Measurements from ENCODE around the gene STARD5.

STARD5 gene

DNA sequence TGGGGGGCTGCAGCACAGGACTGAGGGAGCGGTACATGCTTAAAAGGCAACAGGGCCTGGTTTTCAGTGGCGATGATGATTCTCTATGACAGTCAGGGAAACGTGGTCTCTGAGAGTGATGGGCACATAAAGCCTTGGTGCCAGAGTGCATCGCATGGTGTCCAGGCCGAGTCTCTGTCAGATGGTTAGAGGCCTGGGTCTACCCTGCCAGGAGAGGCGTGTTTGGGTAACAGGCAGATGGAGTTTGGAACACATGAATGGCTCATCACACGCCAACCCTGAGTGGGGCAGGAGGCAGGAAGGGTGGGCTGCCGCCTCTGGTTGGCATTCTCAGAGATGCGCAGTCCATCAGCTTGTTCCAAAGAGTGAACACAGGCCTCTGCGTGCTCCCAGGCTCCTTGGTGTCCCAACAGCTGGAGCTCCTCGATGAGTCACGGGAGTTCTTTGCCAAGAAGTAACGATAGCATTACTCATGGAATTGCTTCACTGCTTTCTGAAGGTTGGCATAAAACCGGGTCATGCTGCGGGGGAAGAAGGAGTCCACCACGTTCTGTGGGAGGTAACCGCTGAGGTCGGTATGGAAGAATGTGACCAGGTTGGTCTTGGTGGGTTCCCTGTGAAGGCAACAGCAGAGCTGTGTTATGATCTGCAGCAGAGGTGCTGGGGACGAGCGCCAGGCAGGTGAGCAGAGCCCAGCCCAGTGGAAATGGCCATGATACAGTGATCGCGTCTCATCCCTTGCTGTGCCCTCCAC is 11.0 kb downstream of the STARD5 start:
- no peak for FAIRE-seq
- DNase-seq (ENCODE audit: insufficient read length, low spot score) = no peak

DNA sequence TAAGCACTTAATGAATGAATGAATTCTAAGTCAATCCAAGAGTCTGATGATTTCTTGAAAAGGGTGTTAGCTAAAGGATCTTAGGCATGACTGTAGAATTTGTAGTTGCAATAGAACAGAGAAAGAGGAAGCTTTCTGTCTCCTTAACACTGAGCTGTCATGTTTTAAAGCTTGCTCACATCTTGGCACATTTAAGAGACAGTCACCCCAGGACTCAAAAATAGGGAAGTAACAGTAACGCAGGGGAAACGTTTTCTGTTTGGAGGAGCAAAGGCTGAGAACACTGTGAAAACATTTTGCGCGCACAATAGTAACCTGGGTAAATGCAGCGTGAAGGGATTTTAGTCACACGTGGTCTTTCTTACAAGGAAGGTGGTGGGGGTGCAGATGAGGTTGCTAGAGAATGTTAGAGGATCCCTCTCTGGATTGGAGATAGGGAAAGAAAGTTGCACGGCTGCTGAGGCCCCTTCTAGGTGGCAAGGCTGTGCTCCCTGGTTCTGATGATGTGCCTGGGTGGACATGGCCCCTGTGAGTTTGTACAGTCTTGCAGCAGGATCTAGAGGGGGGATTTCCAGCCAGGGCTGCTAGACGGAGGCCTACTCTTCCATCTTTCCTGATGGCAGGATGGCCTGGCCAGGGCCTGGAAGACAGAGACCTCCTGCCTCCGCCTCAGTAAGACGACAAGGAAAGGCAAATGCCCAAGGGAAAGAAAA is 12.0 kb downstream of the STARD5 start:
- DNase-seq (ENCODE audit: insufficient read length, low spot score) (no peak), FAIRE-seq (peak; percentile 89)

DNA sequence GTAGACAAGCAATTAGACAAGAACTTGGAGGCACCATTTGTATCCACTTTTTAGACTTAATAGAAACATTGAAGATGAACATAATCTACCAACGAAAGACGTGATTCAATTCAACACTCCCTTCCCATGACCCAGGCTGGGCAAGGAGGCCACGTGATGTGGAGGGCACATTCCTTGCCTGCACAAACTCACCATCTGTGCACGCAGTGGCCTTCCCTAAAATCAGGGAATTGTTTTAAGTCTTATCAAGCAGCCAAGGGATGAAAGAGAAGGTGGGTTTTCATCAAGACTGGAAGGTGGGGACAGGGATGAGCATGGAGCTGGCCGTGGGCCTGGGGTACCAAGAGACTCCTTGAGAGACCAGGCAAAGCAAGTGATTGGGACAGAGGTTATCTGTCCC is 13.5 kb downstream of the STARD5 start:
- FAIRE-seq = no peak
- DNase-seq (ENCODE audit: insufficient read length, low spot score) = no peak

DNA sequence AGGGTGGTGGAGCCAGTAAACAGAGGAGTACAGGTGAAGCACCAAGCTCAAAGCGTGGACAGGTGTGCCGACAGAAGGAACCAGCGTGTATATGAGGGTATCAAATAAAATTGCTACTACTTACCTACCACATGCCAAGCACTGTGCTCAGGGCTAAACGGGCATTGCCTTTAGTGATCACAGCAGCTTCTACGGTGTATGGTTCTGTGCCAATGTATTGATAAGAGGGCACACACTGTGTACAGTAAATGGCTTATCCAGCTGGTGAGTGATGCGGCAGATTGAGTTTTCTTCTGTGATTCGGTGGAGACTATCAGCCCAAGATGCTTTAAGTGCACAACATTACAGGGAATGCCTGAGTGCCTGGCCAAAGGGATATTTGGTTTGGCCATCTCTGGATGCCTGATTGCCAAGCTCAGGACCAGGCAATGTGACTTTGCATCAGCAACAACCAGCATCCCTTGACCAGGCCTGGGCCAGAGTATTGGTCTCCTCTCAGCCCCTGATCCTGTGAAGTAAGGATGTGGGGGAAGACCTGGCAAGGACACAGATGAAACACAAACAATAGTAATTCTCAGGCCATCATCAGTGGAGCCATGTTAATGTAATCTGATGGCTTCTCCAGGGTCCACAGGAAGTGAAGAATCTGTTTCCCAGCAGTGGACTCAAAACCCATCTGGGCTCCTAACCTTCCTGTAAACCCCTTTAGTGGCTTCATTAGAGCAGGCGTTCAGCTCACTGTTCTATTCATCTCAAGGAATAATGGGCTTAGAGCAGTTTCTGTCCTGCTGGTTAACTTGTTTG is 14.1 kb downstream of the STARD5 start:
- FAIRE-seq (no peak), DNase-seq (ENCODE audit: insufficient read length, low spot score) (no peak)

DNA sequence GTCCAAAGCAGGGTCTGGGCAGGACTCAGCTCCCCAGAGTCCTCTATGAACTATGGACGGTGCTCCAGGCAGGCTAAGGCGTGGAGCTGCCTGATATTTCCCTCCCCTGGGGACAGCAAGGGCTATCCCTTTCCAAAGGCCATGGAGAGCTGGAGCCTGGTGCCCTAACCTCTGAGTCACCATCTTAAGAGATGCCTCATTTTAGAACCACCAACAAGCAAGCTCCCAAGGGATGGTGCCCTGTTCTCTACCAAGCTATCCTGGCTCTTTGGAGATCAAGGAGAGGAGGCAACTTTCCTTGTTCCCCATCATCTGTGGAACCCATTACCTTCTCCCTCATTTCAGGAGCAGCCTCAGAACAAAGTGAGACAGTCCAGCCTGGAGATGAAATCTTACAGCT is 15.7 kb downstream of the STARD5 start:
- FAIRE-seq (no peak), DNase-seq (ENCODE audit: insufficient read length, low spot score) (no peak)

DNA sequence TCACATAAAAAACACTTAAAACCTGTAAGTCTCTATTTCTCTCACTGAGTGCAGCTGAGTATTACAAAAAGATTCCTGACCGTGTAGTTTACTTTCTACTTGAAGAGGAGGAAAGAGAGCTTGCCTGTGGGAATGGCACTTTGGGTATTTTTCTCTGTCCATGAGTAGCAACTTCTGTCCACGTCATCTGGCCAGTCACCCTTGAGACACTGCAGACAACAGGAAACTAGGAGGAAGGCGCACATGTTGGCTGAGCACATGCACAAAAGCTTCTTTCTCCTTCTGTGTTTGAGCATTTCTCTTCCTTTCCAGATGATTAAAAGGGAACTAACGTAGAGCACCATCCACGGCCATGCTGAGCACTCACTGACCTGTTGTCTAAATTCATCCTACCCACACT is 19.7 kb downstream of the STARD5 start:
- no peak for DNase-seq (ENCODE audit: insufficient read length, low spot score)
- no peak for FAIRE-seq

DNA sequence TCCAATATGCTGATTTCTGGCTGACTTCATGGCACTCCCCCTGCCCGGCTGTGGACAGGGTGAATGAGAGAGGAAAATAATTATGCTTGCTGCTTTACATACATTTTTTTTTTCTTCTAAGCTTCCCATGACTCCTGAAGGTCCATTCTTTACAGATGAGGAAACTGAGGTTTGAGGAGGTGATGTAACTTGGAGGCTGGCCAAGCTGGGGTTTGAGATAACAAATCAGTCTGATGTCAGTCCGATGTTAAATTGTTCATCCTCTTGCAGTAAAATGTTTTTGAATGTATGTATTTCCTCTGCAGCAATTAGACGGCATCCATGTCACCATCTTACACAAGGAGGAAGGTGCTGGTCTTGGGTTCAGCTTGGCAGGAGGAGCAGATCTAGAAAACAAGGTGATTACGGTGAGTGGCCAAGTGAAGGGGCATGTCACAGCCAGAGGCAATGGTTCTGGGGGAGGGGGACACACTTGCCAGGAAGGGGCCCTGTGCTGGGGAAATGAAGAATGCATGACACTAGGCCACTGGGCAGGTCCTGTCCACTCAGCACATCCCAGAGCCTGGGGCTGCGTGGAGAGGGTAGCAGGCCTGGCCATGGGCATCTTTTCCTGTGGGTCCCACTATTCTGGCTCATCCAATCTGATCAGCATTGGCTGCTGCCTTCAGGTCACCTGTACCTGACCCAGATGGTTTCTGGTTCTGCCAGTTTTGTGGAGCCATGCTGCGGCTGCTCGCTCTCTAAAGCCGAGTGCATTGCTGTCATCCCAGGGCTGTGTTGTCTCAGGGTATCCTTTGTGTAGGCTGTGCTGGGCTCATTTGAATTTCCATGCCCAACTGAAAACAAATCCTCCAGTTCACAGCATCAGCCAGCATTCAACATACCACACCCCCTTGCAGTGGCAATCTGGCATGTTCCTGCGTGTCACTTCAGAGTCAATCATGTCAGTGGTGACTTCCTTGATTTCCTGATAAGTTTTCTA is 20.4 kb downstream of the STARD5 start:
- DNase-seq (ENCODE audit: insufficient read length, low spot score) (no peak), FAIRE-seq (no peak)

DNA sequence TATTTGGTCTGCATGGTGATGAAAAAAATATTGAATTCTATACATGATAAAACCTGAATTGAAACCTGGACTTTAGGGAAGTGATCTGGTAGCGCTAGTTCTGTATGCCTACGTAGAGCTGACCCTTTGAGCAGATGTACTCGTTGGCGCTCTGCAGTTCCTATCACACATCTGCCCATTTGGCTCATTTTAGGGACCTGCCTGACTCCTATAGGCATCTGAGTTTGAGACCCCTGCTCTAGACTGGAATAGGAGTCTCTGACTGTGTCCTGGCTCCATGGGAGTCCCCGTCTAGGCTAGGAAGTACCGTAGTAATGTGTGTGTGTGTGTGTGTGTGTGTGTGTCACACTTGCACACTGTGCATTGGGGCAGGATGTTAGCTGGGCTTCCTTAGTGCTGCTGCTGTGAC is 21.2 kb downstream of the STARD5 start:
- no peak for FAIRE-seq

DNA sequence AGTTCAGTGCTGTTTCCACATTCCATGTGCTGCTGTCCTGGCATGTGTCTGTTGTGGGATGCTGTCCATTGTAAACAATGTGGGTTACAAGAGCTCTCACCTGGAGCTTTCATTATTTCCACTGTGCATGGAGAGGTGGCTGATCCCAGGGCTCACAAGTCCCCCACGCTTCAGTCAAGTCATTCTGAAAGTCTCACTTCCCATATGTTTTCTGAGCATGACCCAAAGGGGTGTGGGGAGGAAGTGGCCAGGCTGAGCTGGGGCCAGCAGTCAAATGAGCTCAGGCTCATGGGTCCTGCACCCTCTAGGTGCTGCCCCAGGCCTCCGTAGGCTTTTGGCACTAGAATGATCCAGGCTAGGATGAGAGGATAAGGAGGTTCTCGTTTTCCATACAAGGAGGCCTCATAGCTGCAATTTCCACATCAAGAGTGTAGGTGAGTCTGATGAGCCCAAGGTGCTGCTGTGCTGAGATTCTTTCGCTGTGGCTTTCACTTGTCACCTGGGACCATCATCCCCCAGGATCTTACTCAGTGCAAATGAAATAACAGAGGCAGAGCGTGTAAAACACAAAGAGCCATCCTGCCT is 22.0 kb downstream of the STARD5 start:
- DNase-seq (ENCODE audit: insufficient read length, low spot score) (peak; percentile 38), FAIRE-seq (peak; percentile 100)

More for the DNA sequence above, 21.2 kb downstream of the STARD5 start:
- no peak for DNase-seq (ENCODE audit: insufficient read length, low spot score)

DNA sequence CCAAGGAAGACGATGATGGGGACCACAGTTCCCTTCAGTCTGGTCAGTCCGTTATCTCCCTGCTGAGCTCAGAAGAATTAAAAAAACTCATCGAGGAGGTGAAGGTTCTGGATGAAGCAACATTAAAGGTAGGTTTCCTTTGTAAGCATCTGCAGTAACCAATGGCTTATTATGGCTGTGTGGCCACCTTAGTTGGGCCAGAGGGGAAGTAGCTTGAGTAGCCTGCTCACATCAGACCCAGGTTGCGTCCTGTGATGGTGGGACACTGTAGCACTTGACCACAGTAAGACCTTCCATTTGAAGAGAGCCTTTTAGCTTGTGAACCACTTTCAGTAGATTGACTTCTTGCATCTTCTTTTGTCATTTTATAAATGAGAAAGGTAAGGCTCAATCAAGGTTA is 22.6 kb downstream of the STARD5 start:
- DNase-seq (ENCODE audit: insufficient read length, low spot score) = no peak
- FAIRE-seq = no peak

DNA sequence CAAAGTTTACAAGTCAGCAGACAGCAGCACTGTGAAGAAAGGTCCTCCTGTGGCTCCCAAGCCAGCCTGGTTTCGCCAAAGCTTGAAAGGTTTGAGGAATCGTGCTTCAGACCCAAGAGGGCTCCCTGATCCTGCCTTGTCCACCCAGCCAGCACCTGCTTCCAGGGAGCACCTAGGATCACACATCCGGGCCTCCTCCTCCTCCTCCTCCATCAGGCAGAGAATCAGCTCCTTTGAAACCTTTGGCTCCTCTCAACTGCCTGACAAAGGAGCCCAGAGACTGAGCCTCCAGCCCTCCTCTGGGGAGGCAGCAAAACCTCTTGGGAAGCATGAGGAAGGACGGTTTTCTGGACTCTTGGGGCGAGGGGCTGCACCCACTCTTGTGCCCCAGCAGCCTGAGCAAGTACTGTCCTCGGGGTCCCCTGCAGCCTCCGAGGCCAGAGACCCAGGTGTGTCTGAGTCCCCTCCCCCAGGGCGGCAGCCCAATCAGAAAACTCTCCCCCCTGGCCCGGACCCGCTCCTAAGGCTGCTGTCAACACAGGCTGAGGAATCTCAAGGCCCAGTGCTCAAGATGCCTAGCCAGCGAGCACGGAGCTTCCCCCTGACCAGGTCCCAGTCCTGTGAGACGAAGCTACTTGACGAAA is 24.2 kb downstream of the STARD5 start:
- FAIRE-seq = peak; percentile 54
- no peak for DNase-seq (ENCODE audit: insufficient read length, low spot score)

DNA sequence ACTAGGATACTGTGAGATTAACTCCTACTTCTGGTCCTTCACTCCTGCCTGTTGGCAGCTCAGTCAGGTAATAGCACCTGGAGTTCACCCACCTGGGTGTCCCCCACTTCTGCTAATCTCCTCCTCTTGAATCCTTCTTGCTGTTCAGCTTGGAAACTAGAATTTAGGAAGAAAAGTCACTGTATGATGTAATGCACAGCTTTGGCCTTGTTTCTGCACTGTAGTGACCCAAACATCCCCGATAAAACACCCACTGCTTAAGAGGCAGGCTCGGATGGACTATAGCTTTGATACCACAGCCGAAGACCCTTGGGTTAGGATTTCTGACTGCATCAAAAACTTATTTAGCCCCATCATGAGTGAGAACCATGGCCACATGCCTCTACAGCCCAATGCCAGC is 24.8 kb downstream of the STARD5 start:
- FAIRE-seq (no peak), DNase-seq (ENCODE audit: insufficient read length, low spot score) (no peak)

DNA sequence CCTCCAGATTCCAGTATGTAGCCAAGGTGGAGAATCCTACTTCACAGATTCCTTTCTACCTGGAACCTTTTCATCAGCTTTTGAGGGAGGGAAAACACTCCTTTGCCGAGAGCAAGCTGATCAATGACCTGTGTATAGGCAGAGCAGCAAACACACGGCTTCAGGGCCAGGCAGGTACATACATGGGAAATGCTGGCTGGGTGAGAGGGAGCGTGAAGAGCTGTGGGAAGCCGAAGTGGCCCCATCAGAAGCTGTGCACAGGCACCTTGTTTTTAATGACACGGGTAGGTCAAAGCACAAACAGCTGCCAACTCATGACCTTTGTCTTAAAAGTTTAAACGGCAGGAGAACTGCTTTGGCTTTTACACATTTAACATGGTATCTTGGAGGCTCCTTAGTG is 25.3 kb downstream of the STARD5 start:
- FAIRE-seq (peak; percentile 92), DNase-seq (ENCODE audit: insufficient read length, low spot score) (no peak)

DNA sequence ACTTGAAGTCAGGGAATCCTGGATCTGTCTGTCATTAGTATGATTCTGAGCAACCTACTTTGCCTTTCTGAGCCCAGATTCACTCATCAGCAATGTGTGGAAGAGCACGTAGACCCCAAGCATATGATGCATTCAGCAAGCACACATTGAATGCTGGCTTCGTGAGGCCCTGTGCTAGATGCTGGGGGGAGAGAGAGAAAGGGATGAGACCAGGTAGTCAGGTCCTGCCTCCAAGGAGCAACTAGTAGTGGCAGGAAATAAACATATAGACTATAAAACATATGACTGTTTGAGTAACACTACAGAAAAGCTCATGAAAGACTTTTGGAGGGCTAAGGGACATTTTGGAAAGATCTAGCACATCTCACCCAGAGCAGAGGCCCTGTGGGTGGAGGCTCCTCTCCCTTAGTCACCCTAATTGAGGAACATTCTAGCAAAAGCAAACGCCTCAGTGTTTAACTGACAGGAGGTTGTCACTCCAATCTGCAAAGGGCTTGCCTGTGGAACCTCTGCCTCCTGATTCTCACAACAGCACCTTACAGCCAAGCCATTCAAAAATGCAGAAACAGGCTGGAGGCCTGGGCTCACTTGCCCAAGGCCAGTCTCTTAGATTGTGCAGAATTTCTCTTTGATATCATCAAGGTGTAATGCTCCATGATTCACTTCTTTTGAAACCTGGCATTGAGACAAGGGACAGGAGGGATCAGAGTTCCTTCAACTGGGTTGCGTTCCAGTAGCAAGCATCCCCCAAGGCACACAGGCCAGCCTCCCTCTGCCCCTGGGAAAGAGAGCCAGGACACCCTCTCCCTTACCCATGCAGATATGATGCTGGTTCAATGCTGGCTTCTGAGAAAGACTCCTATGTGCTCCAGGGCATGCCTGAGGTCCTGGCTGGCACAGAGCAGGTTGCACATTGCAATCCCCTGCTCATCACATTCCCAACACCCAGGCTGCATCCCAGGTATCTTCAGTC is 26.1 kb downstream of the STARD5 start:
- no peak for DNase-seq (ENCODE audit: insufficient read length, low spot score)
- no peak for FAIRE-seq

DNA sequence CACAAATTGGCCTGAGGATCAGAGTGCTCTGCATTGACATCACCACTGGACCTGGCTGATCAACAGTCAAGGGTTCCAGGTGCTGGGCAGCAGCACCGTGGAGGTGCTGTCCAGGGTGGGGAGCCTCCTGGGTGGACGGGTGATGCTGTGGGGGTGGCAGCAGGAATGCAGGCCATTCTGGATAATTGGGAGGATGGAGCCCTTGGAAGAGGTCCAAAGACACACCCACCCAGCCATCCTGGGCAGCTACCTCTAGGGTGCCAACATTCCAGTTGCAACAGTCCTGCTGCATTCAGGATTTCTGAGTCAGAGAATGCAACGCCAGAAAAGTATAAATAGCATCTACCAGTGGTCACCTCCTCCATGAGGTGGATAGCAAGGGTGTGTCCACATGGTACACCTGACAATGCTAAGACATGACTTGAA is 26.8 kb downstream of the STARD5 start:
- DNase-seq (ENCODE audit: insufficient read length, low spot score) (no peak), FAIRE-seq (peak; percentile 21)

DNA sequence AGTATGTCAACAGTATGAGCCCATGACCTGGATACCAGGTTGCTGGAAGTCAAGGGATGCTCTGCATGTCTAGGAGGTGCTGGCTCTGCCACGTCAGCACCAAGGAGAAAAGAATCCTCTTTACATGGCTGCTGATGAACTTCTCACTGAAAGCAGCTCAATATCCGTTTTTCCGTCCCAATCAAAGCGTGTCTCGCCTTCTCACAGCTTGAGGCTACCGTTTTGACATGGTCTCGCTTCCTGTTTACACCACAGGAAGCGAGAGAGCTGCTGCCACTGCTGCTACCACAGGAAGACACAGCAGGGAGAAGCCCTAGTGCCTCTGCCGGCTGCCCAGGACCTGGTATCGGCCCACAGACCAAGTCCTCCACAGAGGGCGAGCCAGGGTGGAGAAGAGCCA is 27.3 kb downstream of the STARD5 start:
- peak; percentile 29 for DNase-seq (ENCODE audit: insufficient read length, low spot score)
- peak; percentile 100 for FAIRE-seq

DNA sequence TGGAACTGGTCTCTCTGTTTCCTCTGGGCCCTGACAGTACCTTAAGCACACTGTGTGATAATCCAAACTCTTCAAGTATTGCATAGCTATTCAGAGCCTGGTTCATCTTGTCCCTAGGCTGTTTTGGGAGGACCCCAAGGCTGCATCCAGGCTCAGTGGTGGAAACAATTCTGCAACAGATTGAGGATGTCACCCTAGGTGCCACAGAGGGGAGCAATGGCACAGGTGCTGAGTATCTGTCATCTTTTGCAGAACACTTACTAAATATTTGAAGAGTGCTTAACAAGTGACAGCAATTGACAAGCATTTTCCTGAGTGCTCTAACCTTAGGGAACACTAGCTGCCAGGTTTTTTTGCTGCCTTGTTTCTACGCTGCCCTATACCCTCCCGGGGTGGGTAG is 27.8 kb downstream of the STARD5 start:
- DNase-seq (ENCODE audit: insufficient read length, low spot score) = no peak
- FAIRE-seq = no peak

DNA sequence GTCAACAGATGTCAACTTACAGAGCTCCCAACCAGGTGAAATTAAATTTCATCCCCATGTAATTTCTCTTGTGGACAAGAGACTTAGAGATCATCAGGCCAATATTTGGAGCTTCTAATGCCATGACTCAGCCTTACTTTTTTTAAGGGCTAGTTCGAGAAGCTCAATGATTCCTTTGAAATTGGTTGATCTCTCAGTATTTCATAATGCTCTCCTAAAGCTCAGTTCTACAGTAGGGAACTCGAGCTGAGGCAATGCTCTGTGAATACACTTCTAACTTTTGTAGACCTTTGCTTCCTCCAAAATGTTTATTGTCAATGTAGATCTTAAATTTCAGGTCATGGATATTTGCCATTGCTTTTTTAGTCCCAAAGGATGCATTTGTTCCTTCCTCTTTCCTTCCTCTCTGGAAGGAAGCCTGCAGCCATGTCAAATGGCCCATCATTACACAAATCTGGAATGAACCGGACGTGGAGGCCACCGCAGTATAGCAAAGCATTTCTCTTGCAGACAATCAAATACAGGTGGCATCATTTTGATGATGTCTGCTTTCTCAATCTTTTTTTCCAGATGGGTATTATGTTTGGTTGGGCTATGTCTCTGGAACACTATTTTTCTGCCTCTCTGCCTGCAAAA is 28.3 kb downstream of the STARD5 start:
- no peak for DNase-seq (ENCODE audit: insufficient read length, low spot score)
- peak; percentile 81 for FAIRE-seq

Measured in GM19239 (cell line).